ENCODE data around the gene LRIG2. TPM values are rescaled to one million over a fixed set of nuclear protein-coding genes. Genes with fewer than 3 reads are reported as not detected.
"Not testable (repeated sequence)": the region's sequence is repeated elsewhere in the genome, so short reads cannot be mapped to it uniquely, and the experiment has no call there.

LRIG2 gene
- 30.6 and 32.2 TPM in 2 replicates for total RNA-seq
- 14.9 TPM for total RNA-seq (2013)
- polyA plus RNA-seq: 12.4 and 17.4 TPM in 2 replicates
- 11.5 and 16.6 TPM in 2 replicates for polyA minus RNA-seq

GRCh38 chr1:113072757-113073478 is at the start of gene LRIG2:
Gene LRIG2 (plus strand): TSS chr1:113073198. CDS start chr1:113073407, 209 bp downstream.
- 0% methylated on average over 49 of the region's 49 CpGs for WGBS (ENCODE audit: insufficient coverage)

GRCh38 chr1:113023316-113023715 is 49.7 kb upstream of the LRIG2 start:
- not testable (repeated sequence) for H3K79me2 ChIP-seq (ENCODE audit: control insufficient read depth, insufficient read depth, low read length)
- CTCF ChIA-PET: interaction anchor here (1.1 kb wide), 1 partner anchor 12 kb away, joined by 3 read pairs; no protein-coding TSS in a partner anchor

More at GRCh38 chr1:113072757-113073478, at the start of gene LRIG2:
- peak; percentile 97 for DNase-seq
- Histone ChIP-seq H2AFZ (ENCODE audit: insufficient read depth, low read depth, low read length, poor library complexity, severe bottlenecking) (peak within 1 kb of the TSS; percentile 92), H4K20me1 (ENCODE audit: control insufficient read depth, insufficient read depth, low read length, poor library complexity, severe bottlenecking) (peaks cover 23% of the 10 kb centered on the region), H3K4me1 (ENCODE audit: control insufficient read depth in 2 of 2, insufficient read depth in 2 of 2, low read length in 2 of 2) (peaks cover 15 to 18% of the 10 kb centered on the region in 2 donors), H3K36me3 (replicated peaks in 1 of 2; ENCODE audit: control extremely low read depth in 1 of 2, control insufficient read depth in 1 of 2, extremely low read depth in 1 of 2, insufficient read depth in 2 of 2, low read length in 1 of 2) (peaks cover under 1 to 1% of the 10 kb centered on the region in 2 experiments), H3K4me3 (ENCODE audit: control extremely low read depth in 1 of 5, extremely low read depth in 1 of 5, insufficient read depth in 1 of 5, low read depth in 2 of 5, low read length in 4 of 5) (peak within 1 kb of the TSS; percentile 74 to 94 (median 87)), H3K79me2 (ENCODE audit: control insufficient read depth, insufficient read depth, low read length) (peaks cover 41% of the 10 kb centered on the region), H3K9me3 (ENCODE audit: control extremely low read depth in 1 of 3, control insufficient read depth in 2 of 3, insufficient read depth in 1 of 3, low read length in 2 of 3) (no peaks in the 10 kb centered on the region), H3K4me2 (replicated peaks; ENCODE audit: low read depth, low read length, poor library complexity, severe bottlenecking) (peak within 1 kb of the TSS; percentile 84), H3K27me3 (replicated peaks in 1 of 4; ENCODE audit: control extremely low read depth in 1 of 4, control insufficient read depth in 3 of 4, insufficient read depth in 4 of 4, low read length in 3 of 4) (no peaks in the 10 kb centered on the region), H3K9ac (ENCODE audit: low read length) (peak within 1 kb of the TSS; percentile 87), H3K27ac (ENCODE audit: low read length in 2 of 2) (peak within 1 kb of the TSS; percentile 74 to 77)
- H3K4me1 Mint-ChIP-seq: peaks cover 33% of the 10 kb centered on the region
- peak within 1 kb of the TSS; percentile 99 for H3K4me3 Mint-ChIP-seq
- intact Hi-C loops (cut with micrococcal nuclease): loop anchor here (2.0 to 10.0 kb wide), 10 partner anchors 116 to 1628 kb away; partner anchors contain the start of genes ATP5PB, CAPZA1, HIPK1 and MAGI3
- ATAC-seq (ENCODE audit: low read depth): peak; percentile 96
- ChIA-PET CTCF (interaction anchor here (0.5 to 6.4 kb wide), 35 partner anchors 8 to 1683 kb away, joined by 3 to 109 read pairs (median 3); partner anchors contain the start of genes HIPK1, PPM1J and SLC16A1), POLR2A (interaction anchor here (0.6 to 1.0 kb wide), 4 partner anchors 30 to 454 kb away, joined by 3 to 5 read pairs (median 3); partner anchors contain the start of gene ST7L)
- peak within 1 kb of the TSS; percentile 97 for H3K27ac Mint-ChIP-seq
- TF ChIP-seq CTCF (IDR thresholded peaks at IDR 0.05) (peak; percentile 95), EZH2 (IDR thresholded peaks at IDR 0.05; ENCODE audit: borderline replicate concordance, insufficient read depth, low read depth, low read length, poor library complexity, severe bottlenecking) (no peak)
- no peaks in the 10 kb centered on the region for H3K9me3 Mint-ChIP-seq (ENCODE audit: insufficient read depth)
- no peaks in the 10 kb centered on the region for H3K27me3 Mint-ChIP-seq

More at GRCh38 chr1:113023316-113023715, 49.7 kb upstream of the LRIG2 start:
- intact Hi-C loops (cut with micrococcal nuclease); H3K9ac ChIP-seq (ENCODE audit: low read length); H3K27ac ChIP-seq (ENCODE audit: low read length in 2 of 2); H3K27me3 ChIP-seq (replicated peaks in 1 of 4; ENCODE audit: control extremely low read depth in 1 of 4, control insufficient read depth in 3 of 4, insufficient read depth in 4 of 4, low read length in 3 of 4); H3K27ac Mint-ChIP-seq; POLR2A ChIA-PET; H3K36me3 ChIP-seq (replicated peaks in 1 of 2; ENCODE audit: control extremely low read depth in 1 of 2, control insufficient read depth in 1 of 2, extremely low read depth in 1 of 2, insufficient read depth in 2 of 2, low read length in 1 of 2); H3K4me1 Mint-ChIP-seq; H3K4me3 Mint-ChIP-seq; H3K4me1 ChIP-seq (ENCODE audit: control insufficient read depth in 2 of 2, insufficient read depth in 2 of 2, low read length in 2 of 2); H4K20me1 ChIP-seq (ENCODE audit: control insufficient read depth, insufficient read depth, low read length, poor library complexity, severe bottlenecking); H2AFZ ChIP-seq (ENCODE audit: insufficient read depth, low read depth, low read length, poor library complexity, severe bottlenecking); H3K4me3 ChIP-seq (ENCODE audit: control extremely low read depth in 1 of 5, extremely low read depth in 1 of 5, insufficient read depth in 1 of 5, low read depth in 2 of 5, low read length in 4 of 5); H3K9me3 ChIP-seq (ENCODE audit: control extremely low read depth in 1 of 3, control insufficient read depth in 2 of 3, insufficient read depth in 1 of 3, low read length in 2 of 3); H3K9me3 Mint-ChIP-seq (ENCODE audit: insufficient read depth); ATAC-seq (ENCODE audit: low read depth); H3K27me3 Mint-ChIP-seq; H3K4me2 ChIP-seq (replicated peaks; ENCODE audit: low read depth, low read length, poor library complexity, severe bottlenecking); DNase-seq: not testable (repeated sequence)
- WGBS (ENCODE audit: insufficient coverage): 95% methylated on average over 3 of the region's 4 CpGs

All from B cell (primary cell).